KG1 (cell line): Measurements from ENCODE around the gene APC2.
A peak's percentile ranks its signal among the peaks of the same experiment; 100 is the strongest.
"Not testable (repeated sequence)": the region's sequence is repeated elsewhere in the genome, so short reads cannot be mapped to it uniquely, and the experiment has no call there.

Source experiments
- DNase-seq: peaks from one replicate; lab custom pipeline; 2025; lab: John Stamatoyannopoulos, UW

APC2 gene

GRCh38 chr19:1497578-1498235 lies 47.8 kb downstream of the APC2 start:
- no peak for DNase-seq

DNA sequence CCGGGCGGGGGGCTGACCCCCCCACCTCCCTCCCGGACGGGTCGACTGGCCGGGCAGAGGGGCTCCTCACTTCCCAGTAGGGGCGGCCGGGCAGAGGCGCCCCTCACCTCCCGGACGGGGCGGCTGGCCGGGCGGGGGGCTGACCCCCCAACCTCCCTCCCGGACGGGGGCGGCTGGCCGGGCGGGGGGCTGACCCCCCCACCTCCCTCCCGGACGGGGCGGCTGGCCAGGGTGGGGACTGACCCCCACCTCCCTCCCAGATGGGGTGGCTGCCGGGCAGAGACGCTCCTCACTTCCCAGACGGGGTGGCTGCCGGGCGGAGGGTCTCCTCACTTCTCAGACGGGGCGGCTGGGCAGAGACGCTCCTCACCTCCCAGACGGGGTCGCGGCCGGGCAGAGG lies 49.3 kb downstream of the APC2 start:
- not testable (repeated sequence) for DNase-seq

- no peak for DNase-seq
These were observed 51.3 kb downstream of the APC2 start for GRCh38 chr19:1501200-1501595.

DNA sequence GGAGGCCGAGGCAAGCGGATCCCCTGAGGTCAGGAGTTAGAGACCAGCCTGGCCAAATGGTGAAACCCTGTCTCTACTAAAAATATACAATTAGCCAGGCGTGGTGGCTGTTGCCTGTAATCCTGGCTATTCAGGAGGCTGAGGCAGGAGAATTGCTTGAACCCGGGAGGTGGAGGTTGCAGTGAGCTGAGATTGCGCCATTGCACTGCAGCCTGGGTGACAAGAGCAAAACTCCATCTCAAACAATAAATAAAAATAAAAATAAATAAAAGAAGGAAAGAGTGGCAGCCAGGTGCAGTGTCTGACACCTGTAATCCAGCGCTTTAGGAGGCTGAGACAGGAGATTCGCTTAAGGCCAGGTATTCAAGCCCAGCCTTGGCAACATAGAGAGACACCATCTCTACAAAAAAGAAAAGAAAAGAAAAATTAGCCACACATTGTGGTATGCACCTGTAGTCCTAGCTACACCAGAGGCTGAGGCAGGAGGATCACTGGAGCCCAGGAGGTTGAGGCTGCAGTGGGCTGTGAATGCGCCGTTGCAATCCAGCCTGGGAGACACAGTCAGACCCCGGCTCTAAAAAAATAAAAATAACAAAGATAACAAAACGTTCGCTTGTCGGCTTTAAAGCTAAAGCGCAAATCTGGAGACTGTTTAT lies 52.6 kb downstream of the APC2 start:
- no peak for DNase-seq

GRCh38 chr19:1503089-1503924 lies 53.4 kb downstream of the APC2 start:
- DNase-seq = peak; percentile 48

- no peak for DNase-seq
These were observed 54.2 kb downstream of the APC2 start for GRCh38 chr19:1503925-1504773.

DNA sequence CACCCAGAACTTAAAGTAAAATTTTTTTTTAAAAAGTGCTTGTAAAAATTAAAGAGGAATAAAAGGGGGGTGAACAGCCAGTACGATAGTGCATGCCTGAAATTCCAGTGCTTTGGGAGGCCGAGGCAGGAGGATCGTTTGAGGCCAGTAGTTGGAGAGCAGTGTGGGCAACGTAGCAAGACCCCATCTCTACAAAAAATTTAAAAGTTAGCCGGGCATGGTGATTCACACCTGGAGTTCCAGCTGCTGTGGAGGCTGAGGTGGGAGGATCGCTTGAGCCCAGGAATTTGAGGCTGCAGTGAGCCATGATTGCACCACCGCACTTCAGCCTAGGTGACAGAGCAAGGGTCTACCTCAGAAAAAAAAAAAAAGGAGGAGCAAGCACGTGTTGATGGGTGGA lies 55.1 kb downstream of the APC2 start:
- DNase-seq = no peak

- no peak for DNase-seq
These were observed 56.3 kb downstream of the APC2 start for GRCh38 chr19:1505991-1506881.

- DNase-seq = no peak
These were observed 57.3 kb downstream of the APC2 start for GRCh38 chr19:1507192-1507660.

GRCh38 chr19:1507763-1508506 lies 58.0 kb downstream of the APC2 start:
- DNase-seq = peak; percentile 64

- DNase-seq = no peak
These were observed 58.6 kb downstream of the APC2 start for GRCh38 chr19:1508507-1508856.

GRCh38 chr19:1509602-1510441 lies 59.9 kb downstream of the APC2 start:
- DNase-seq = no peak

GRCh38 chr19:1510442-1510806 lies 60.5 kb downstream of the APC2 start:
- no peak for DNase-seq

- DNase-seq = no peak
These were observed 60.9 kb downstream of the APC2 start for GRCh38 chr19:1510807-1511206.

DNA sequence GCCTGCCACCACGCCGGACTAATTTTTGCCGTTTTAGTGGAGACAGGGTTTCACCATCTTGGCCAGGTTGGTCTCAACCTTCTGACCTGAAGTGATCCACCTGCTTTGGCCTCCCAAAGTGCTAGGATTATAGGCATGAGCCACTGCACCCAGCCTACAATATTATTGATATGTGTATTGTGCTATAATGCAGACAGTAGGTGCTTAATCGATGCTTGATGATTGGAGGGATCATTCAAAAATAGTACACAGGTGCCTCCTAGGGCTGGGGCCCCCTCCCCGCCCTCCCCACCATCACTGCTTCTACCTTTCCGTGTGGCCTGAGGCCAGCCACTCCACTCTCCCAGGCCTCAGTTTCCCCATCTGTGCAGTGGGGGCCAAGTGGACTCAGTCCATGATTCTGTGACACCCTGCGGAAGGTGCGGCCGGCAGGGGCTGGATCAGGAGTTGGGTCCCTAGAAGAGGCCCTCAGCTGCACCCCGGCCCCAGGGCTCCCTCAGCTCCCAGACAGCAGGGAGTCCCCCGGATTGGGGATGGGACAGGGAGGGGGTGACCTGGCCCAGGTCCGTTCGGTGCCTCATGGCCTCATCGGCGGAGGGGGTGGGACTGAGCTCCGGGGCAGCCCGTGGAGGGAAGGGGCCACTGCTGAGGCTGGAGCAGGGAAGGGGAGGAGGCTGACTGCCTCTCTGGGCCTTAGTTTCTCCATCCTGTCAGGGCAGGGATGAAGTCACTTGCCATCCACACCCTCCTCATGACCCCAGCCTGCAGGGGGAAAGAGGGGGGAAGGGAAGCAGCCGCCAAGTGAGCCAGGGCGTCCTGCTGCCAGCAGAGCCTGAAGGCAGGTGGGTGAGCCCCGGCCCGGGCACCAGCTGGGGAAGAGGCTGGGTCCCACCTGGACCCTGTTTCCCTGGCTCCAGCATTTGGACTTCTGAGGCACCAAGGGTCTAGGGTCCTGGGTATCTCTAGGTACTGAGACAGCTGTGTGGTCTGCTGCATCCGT lies 61.7 kb downstream of the APC2 start:
- DNase-seq = no peak

GRCh38 chr19:1512671-1513498 lies 63.0 kb downstream of the APC2 start, which contains the start of gene ADAMTSL5:
Gene ADAMTSL5, minus strand, starts transcription at chr19:1513019. Its CDS starts 2,076 bp downstream, at chr19:1510943.
- DNase-seq = no peak
